ENCODE data around the gene VSNL1. TPM values are rescaled to one million over a fixed set of nuclear protein-coding genes. Genes with fewer than 3 reads are reported as not detected.

The VSNL1 gene
- polyA plus RNA-seq, 1 experiment, result 0.86 TPM

GRCh38 chr2:17573085-17573803 is 32.7 kb downstream of the VSNL1 start:
- Histone ChIP-seq H3K27me3 (ENCODE audit: control insufficient read depth, insufficient read depth, low read length) (no peaks in the 10 kb centered on the region), H3K9me3 (ENCODE audit: control insufficient read depth, insufficient read depth, low read length) (no peaks in the 10 kb centered on the region), H3K27ac (ENCODE audit: low read depth, low read length) (no peak overlapping the region), H3K4me3 (ENCODE audit: low read depth, low read length) (no peak overlapping the region)
- peak; percentile 29 for TF ChIP-seq CTCF (IDR thresholded peaks at IDR 0.05; ENCODE audit: low read depth, low read length)
- DNase-seq (ENCODE audit: low read depth, low spot score), result no peak
- POLR2A ChIA-PET, result no interaction called here
- CTCF ChIA-PET, result interaction anchor here (1.7 kb wide), 2 partner anchors 98 to 103 kb away, joined by 3 to 8 read pairs; no protein-coding TSS in a partner anchor

GRCh38 chr2:17573804-17574175 is 33.3 kb downstream of the VSNL1 start:
- no peaks in the 10 kb centered on the region for H3K27me3 ChIP-seq (ENCODE audit: control insufficient read depth, insufficient read depth, low read length)
- no peak for TF ChIP-seq CTCF (IDR thresholded peaks at IDR 0.05; ENCODE audit: low read depth, low read length)
- no peaks in the 10 kb centered on the region for H3K9me3 ChIP-seq (ENCODE audit: control insufficient read depth, insufficient read depth, low read length)
- ChIA-PET CTCF (interaction anchor here (1.7 kb wide), 2 partner anchors 97 to 104 kb away, joined by 3 to 8 read pairs; no protein-coding TSS in a partner anchor), POLR2A (no interaction called here)
- no peak overlapping the region for H3K4me3 ChIP-seq (ENCODE audit: low read depth, low read length)
- no peak for DNase-seq (ENCODE audit: low read depth, low spot score)
- H3K27ac ChIP-seq (ENCODE audit: low read depth, low read length), result no peak overlapping the region

- H3K9me3 ChIP-seq (ENCODE audit: control insufficient read depth, insufficient read depth, low read length), result no peaks in the 10 kb centered on the region
- POLR2A ChIA-PET, result no interaction called here
- no peaks in the 10 kb centered on the region for H3K27me3 ChIP-seq (ENCODE audit: control insufficient read depth, insufficient read depth, low read length)
- DNase-seq (ENCODE audit: low read depth, low spot score), result no peak
- TF ChIP-seq CTCF (IDR thresholded peaks at IDR 0.05; ENCODE audit: low read depth, low read length), result no peak
- CTCF ChIA-PET, result interaction anchor here (1.7 kb wide), 2 partner anchors 96 to 104 kb away, joined by 3 to 8 read pairs; no protein-coding TSS in a partner anchor
- no peak overlapping the region for H3K27ac ChIP-seq (ENCODE audit: low read depth, low read length)
- H3K4me3 ChIP-seq (ENCODE audit: low read depth, low read length), result no peak overlapping the region
These were observed 34.0 kb downstream of the VSNL1 start for GRCh38 chr2:17574406-17575073.

GRCh38 chr2:17576802-17577201 is 36.3 kb downstream of the VSNL1 start:
- Histone ChIP-seq H3K9me3 (ENCODE audit: control insufficient read depth, insufficient read depth, low read length) (no peaks in the 10 kb centered on the region), H3K27ac (ENCODE audit: low read depth, low read length) (no peak overlapping the region), H3K4me3 (ENCODE audit: low read depth, low read length) (no peak overlapping the region), H3K27me3 (ENCODE audit: control insufficient read depth, insufficient read depth, low read length) (no peaks in the 10 kb centered on the region)
- ChIA-PET POLR2A (no interaction called here), CTCF (no interaction called here)
- no peak for DNase-seq (ENCODE audit: low read depth, low spot score)
- TF ChIP-seq CTCF (IDR thresholded peaks at IDR 0.05; ENCODE audit: low read depth, low read length), result no peak

- POLR2A ChIA-PET, result no interaction called here
- no peak for TF ChIP-seq CTCF (IDR thresholded peaks at IDR 0.05; ENCODE audit: low read depth, low read length)
- no peaks in the 10 kb centered on the region for H3K27me3 ChIP-seq (ENCODE audit: control insufficient read depth, insufficient read depth, low read length)
- no peak for DNase-seq (ENCODE audit: low read depth, low spot score)
- no peaks in the 10 kb centered on the region for H3K9me3 ChIP-seq (ENCODE audit: control insufficient read depth, insufficient read depth, low read length)
- no peak overlapping the region for H3K27ac ChIP-seq (ENCODE audit: low read depth, low read length)
- CTCF ChIA-PET, result interaction anchor here (0.6 kb wide), 1 partner anchor 74 kb away, joined by 4 read pairs; no protein-coding TSS in a partner anchor
- H3K4me3 ChIP-seq (ENCODE audit: low read depth, low read length), result no peak overlapping the region
These were observed 38.0 kb downstream of the VSNL1 start for GRCh38 chr2:17578466-17578928.

Measured in AG04450 (cell line).